ENCODE measurements around the gene PEMT.

The PEMT gene

DNA sequence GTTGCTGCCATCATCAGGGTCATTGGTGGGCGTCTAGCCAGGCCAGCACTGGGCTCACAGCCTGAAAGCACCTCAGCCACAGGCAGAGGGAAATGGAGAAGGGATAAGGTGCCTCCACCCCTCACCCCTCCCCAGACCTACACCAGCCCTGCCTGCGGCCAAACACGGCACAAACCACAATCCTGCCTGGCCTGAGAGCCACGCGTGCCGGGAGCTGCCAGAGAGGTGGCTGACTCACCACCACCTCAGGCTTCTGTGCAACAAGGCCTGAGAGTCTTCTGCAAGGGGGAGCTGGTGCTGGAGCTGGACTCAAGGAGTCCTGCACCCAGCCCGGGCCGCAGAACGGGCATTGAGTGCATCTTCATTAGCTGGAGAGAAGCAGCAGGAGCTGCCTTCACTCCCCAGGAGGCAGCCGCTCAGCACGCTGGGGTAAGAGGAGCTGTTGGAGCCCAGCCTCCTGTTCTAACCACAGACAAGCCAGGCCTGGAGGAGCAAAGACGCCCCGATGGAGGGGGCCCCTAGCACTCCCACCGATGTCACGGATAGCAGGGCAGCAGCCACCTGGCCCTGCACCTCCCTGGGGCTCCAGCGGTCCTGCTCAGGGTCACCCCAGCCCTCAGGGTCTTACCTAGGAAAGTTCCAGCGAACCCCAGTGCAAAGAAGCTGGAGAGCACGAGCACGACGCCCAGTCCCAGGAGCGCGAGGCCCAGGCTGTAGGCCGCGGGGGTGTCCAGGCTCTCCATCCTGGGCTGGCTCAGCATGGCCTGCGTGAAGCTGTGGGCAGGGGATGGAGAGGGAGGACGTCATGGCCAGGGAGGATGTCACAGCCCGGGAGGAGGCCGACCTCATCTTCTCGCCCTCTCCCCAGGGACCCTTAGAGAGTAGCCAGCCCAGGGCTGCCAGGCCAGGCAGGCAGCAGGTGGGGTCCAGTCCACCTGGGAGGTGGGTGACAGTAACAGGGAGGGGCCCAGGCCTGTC, 79.3 kb downstream of the PEMT start:
- no peak for DNase-seq

DNA sequence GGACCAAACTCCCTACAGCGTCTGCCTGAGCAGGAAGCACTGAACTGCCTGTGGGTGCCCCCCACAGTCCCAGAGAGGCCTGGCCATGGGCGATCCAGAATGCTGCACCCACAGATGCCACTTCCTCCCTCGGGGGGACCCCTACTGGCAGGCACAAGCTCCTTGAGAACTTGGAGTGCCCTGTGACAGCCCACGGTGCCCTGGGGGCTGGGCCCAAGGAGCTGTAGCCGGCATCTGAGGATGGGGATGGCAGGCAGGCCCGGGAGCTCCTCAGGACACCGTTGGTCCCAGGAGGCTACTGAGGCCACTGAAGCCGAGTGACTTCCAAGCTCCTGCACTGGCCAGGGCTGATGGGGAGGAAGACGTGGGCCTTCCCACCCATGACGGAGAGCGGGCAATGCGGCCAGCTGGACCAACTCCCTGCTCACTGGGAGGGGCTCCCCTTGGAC, 80.2 kb downstream of the PEMT start:
- DNase-seq: no peak

DNA sequence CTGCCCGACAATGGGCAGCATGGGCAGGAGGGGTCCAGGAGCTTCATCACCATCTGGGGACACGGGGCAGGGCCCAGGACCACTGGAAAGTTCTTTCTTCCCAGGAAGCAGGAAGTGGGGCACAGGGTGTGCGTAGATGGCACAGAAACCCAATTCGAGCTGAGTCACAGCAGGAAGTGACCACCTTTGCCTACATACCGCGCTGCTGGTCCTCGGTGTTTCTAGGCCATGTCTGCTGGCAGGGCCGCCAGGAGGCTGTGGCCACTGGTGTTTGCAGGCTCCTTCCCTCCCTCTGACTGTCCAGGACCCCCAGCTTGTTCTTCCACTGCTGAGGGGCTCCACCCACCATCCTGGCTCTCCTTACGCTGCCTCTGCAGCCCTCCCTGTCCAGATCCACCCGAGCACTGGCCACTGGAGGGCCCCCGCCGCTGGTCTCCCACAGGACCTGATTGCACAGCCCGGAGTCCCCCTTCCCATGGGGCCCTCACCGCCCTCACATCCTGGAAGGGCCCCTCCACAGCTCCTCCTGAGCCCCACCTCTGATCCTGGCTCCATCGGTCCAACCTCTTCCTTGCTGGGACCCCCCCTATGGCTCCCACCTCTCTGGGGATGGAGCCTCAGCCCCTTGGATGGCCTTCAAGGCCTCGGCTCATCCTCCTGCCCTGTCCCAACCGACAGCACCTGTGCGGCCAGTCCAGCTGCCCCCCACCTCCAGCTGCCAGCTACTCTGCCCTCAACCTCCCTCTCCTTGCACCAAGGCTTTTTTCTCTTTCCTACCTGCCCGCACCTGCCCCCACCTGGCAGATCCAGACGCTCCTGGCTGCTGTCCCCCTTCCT, 80.8 kb downstream of the PEMT start:
- no peak for DNase-seq

DNA sequence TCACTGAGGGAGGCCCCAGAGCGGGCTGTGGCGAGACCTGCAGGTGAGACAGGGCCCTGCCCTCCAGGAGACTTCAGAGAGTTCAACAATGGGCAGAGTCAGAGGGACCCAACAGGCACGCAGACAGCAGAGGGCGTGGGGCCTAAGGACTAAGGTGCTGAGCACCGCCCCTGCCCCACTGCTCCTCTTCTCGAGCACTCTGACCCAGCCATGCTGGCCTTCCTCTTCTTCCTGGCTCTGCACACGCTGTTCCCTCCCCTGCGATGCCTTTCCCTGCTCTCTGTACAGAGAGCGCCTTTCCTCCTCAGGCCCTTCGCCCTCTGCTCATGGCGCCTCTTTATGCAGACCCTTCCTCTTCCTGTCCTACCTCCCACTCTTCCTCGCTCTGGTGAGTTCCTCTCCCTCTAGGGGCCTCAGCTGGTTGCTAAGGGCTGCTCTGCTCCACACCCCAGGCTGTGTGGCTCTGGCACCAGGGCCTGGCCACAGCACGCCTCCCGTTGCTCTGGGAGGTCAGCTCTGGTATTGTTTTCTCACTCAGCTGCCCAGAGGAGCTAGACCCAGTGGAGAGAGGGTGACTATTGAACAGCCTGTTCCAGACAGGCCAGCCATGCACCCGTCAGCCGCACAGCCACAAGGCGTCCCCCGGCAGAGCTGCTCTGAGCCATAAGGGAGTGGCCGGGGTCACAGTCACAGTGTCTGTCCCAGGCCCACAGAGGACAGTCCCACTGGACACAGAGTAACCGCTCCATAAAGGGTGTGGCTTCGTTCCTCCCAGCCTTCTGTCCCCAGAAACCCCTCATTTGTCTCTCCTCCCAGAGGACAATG, 81.7 kb downstream of the PEMT start:
- DNase-seq: no peak

DNA sequence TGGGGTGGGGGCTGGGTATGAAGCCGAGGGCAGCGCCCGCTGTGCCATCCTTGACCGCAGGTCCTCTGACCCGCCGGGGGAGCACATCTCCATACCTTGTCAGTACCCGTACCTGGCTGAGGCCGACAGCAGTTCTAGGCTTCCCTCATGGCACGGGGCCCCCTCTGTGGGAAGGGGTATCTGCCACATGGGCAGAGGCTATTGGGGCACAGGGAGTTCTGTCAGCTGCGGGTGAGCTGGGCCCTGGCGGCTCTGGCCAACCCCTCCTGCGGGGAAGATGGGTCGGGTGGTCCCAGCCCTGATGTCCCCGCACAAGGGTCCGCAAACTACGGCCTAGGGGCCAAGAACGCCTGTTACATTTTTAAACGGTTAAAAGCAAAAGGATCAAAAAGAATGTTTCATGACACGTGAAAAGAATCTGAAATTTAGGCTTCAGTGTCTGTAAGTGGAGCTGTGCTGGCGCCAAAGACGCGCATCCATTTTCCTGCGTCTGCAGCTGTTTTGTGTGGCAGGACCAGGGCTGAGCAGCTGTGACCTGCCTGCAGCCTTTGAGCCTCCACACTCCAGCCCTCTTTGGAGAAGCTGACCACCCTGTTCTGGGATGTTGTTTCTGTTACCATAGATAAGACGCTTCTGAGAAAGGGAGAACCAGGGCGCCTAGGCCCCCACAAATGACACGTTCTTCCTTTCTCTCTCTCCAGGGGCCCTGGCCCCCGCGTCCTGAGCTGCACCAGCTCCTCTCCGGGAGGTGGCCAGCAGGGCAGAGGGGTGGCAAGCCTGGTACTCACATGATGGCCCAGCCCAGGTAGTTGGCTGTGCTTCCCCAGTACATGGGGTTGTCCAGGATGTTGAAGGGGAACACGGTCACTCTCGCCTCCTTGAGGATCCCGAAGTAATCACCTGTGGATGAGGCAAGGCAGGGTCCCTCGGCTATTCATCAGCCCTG, 82.6 kb downstream of the PEMT start:
- no peak for DNase-seq

DNA sequence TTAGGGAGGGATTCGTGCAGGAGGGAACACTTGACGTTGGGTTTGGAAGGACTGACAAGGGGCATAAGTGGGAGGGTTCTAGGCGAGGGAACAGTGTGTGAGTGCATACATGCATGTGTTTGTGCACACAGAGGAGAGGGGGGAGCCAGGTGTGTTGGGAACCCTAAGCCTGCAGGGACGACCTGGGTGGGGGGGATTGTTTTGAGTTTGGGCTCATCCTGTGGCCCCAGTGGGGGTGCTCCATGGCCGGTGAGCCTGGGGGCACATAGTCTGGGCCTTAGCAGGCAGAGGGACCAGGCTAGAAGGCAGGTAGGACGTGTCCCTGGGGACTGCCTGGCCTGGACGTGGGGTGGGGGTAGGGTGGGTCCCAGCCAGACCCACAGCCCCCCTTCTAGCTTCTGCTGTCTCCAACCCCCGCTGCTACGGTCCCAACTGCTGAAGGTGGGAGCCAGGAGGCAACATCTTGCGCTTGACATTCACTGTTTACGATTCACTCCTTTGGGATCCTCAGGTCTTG, 83.4 kb downstream of the PEMT start:
- no peak for DNase-seq

DNA sequence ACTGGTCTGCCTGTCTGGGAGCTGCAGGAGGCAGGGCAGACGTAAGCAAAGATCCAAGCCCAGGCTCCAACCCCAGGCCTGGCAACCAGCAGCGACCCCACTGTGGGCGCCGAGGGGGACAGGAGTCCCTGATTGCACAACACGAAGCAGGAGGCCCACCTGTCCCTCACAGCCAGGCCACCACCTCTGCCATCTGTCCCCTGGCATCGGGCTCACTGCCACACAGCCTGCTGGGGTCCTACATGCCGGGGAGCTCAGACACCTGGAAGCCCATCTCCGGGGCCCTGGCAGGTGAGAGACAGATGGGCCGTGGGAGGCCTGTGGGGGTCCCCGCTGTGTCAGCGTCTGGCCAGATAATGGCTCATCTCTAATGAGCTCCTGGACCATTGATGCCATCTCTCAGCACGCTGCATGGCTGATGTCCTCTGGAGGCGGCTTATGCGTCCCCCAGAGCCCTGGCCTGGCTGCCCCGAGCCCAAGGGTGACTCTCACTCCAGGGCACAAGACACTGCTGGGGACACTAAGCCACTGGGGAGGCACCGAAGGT, 84.0 kb downstream of the PEMT start:
- DNase-seq: no peak

DNA sequence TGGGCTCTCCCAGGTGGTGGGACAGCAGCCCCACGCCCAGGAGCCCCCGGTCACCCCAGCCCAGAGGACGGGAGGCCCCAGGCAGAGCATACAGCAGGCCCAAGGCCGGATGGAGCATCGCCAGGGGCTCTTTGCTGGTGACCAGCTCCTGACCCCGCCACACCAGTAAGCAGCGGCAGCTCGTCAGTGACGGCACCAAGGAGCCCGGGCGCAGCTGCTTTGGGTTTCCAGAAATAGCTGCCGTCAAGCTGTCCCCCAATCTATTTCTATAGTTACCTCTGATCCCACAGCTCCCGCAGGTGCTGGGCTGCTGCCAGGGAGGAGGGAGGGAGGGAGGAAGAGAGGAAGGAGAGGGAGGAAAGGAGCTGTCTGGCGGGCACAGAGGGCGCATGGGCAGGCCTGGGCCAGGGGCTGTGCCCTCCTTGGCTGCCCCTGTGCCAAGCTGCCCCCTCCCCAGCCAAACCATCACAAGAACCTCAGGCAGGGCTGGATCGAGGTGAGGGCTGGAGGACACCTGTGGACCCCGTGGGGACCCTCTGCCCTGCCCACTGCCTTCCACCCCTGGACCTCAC, 84.5 kb downstream of the PEMT start:
- no peak for DNase-seq

DNA sequence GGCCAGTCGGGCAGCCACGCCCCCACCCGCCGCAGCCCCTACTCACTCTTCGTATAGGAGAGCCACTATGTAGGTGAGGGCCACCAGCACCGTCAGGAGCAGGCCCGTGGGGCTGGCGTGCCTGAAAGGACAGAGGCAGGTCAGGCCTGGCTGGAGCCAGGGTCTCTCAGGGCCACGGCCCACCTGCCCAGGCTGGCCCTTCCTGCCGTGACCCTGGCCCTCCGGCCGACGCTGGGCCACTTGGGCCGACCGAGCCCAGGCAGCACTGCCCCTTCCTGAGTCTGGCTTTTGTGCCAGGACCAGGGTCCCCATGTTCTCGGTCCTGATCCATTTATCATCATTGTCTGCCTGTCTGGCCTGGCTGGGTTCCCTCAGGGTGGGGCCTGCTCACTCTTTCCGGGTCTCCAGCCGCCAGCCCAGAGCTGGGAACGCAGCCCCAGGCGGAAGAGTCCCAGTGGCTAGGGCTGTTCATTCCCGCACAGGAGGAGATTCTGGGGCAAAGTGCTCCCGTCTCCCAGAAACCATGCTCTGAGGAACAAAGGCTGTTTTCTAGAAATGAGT, 85.2 kb downstream of the PEMT start:
- DNase-seq: no peak

DNA sequence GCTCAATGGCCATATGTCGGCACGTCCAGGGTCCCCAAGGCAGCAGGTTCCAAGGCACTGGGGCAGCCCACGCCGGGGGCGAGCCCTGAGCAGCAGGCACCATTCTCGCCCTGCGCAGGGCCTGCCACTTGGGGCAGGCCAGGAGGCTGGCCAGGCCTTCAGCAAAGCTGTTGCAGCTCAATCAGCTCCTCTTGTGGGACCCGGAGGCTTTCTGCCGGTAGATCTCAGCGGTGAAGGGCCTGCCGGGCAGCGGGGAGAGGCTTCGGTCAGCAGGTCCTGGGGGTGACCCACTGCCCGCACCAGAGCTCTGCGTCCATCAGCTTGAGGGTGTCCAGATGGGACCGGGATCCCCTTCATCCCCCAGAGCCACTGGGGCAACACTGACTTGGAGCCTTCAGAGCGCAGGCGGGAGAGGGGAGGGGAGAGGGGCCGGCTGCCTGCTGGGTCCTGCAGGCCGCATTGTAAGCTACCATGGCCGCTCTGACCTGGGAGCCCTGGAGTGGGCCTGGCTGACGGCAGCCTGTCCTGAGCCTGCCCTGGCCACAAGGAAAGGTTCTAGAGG, 85.8 kb downstream of the PEMT start:
- no peak for DNase-seq

DNA sequence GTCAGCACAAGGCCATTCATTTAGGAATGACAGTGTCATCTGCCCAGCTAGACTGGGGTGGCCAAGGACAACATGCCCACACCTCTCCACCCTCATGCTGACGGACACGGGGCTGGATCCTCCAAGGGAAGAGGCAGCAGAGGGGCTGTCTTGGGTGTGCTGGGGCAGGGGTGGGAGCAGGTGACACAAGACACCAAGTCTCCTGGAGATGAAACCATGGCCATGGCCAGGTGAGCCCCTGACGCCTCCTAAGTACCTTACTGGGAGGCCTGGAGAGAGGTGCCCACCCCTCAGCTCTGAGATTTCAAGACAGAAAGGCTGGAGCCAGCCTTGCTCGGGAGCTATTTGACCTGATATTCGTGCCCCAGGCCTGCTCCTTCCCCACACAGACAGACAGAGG, 86.4 kb downstream of the PEMT start:
- no peak for DNase-seq

DNA sequence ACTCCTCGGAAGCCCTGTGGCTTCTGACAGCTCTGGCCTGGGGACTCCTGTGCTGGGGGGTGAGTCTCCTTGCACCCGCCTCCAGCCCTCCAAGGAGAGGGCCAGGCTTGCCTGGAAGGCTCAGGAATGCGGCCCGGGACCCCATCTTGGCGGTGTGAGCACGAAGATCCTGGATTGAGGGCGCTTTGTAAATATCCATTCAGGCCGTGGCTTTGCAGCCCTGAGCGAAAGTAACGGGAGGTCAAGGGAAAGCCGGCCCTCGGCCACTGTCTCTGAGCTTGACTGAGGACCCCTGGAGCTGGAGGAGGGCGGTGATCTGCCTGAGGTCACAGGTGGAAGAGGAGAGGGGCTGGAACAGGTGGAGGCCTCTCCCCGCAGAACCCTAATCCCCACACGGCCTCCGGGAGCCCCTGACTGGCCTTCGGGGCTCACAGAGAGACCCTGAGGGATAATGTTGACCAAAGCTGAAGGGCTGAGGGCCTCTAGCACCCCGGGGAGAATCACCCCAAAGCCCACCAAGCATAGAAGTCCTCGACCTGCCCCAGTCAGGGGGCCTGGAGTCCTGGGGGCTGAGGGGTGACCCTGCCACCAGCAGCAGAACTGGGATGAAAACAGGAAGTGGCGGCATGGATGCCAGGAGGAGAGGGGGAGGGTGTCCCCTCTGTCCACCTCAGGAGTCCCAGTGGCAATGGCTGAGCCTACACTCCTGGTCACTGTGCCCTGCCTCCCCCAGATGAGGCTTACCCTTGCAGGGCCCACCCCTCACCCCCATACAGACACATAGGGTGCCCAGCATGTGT, 87.0 kb downstream of the PEMT start:
- DNase-seq: no peak

DNA sequence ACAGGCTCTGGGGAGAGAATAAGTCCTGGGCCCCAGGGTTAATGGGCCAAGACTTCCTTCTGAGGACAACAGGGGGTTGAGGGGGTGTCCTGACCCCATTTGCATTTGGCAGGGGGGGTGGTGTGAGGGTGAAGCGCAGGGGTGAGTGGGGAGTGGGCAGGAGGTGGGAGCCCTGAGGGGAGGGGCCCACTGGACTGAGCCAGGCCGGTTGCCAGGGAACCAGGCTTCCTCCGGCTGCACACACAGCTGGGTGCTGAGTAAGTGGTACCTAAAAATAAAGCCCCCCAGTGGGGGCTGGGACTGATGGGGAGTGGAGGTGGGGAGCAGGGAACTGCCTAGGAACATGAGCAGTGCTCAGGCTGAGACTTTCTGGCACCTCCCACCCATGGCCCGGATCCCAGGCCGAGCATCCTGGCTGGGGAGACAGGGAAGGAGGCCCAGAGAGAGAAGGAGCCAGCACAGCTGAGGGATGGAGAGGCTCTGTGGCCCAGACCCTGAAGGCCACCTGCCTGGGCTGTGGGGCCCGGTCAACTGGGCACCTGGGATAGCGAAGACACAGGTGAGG, 87.9 kb downstream of the PEMT start:
- DNase-seq: no peak

DNA sequence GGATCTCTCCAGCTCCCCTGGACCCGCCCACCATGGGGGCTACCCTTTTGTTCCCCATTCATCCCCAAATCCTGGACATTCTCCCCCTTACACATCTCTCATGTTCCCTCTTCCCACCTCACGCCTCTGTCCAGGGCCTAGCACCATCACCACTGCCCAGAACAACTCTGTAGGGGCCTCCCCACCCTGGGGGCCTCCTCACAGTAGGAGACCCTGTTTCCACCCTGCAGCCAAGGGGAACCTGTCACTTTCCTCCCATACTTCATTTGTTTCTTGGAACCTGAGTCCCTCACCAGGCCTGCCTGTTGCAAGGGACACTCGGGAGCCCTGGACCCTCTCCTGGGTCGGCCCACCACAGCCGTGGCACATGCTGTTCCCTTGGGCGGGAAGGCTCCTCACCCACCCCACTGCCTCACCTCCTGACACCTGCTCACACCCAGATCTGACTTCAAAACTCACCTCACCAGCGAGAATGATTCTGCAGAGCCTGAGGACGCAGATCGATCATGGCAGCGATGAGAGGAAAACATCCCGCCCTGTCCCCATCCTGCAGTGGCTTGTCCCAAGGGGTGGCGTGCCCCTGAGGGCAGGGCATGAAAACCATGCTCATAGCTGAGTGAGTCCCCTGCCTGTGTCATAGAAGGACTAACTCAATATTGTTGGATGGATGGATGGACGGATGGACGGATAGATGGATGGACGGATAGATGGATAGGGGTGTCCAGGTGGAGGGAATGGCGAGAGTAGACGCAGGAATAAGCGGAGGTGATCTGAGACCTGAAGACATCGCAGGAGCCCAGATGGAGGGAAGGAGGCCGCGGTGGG, 88.6 kb downstream of the PEMT start:
- no peak for DNase-seq

DNA sequence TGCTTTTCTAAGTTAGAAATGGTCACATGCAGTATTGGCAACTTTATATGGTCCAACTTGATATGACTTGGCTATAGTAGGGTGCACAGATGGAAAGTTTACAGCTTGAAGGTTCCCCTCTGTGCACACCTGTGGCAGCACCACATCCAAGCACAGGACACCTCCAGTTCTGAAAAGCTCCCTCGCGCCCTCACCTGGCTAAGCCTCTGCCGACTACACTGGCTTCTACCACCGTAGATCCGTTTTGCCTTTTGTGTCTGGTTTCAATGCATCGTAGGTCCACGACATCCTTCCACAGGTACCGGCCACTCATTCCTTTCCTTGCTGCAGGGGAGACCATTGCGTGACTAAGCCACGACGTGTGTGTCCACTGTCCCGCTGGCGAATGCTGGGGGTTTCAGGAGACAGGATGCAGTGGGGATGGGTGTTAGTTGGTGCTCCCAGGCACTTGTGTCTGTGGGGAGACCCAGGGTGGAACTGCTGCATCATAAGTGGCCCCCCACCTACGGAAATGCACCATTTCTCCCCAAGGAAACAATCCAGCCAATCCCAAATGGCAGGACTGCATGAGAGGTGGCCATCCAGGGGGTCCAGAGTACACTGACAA, 90.4 kb downstream of the PEMT start:
- no peak for DNase-seq

DNA sequence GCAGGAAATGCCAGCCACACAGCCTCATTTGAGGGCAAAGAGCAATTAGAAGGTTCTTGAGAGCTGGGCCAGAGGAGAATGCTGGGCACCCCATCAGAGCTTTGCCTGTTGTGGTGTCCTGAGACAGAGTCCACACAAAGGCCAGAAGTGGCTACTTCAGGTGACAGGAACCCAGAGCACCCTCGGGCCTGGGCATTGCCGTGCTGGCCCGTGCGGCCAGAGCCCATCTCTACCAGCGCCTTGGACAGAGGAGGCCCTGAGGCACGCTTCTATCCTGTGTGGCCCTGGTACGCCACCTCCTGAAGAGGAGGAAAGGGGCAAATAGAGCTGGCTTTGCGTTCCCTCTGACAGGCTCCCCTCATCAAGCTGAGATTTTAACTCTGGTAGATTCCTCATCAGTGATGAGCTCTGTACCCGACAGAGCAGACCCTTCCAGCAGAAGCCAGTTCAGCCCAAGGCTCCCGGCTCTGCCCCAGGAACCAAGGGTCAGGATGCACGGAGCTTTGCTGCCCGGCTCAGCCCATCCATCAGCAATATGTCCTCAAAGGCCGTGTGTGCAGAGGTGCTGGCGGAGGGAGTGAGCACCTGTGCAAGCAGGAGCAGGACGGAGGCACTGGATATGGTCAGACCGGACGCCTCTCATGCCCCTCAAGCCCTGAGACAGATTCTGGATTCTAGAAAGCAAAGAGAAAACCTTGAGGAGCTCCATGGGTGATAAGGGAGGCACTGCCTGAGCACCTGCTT, 91.9 kb downstream of the PEMT start:
- no peak for DNase-seq
